HG03457 (cell line): ENCODE data around the gene DIPK2A.
A peak's percentile ranks its signal among the peaks of the same experiment; 100 is the strongest.

ENCODE experiments used
- ATAC-seq: cut with Tn5 transposase; IDR thresholded peaks from one replicate; pipeline ENCODE4 v1.9.1; 2021; ENCODE audit warnings: moderate number of reproducible peaks; ENCODE audit not compliant: unreplicated experiment

The DIPK2A gene

DNA sequence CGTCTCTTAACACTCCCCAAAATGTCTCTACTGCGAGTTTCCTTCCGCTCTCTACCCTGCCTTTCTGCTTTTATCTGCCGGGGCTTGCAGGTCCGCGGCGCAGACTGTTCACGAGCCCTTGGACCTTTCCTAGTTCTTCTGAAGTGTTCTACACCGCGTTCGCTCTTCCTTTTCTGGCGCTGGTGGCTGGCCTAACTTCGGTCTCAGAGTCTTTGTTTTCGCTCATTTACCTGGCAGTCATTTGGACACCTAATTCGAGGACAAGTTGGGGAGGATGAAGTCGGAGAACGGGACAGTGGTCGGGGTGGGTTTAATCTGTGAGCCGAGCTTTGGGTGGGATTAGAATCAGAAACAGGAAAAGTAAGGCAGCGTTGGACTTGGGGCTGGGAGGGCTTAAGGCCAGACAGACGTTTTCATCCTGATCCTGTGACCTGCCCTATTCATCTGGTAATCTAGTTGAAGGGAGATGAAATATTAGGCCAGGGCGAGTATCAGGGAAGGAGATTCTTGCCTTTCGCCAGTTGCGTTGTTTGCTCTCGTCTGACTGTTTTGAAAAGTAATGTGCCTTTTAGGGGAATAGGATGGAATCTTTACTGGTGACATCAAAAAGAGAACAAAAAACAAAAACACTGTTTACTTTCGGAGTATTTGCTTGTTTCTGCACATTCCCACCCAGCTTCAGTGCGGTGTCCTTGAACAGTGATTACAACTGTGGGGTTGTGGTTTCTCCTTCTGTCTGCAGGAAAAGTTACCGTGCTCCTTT lies 1.8 kb downstream of the DIPK2A start:
- ATAC-seq: no peak

DNA sequence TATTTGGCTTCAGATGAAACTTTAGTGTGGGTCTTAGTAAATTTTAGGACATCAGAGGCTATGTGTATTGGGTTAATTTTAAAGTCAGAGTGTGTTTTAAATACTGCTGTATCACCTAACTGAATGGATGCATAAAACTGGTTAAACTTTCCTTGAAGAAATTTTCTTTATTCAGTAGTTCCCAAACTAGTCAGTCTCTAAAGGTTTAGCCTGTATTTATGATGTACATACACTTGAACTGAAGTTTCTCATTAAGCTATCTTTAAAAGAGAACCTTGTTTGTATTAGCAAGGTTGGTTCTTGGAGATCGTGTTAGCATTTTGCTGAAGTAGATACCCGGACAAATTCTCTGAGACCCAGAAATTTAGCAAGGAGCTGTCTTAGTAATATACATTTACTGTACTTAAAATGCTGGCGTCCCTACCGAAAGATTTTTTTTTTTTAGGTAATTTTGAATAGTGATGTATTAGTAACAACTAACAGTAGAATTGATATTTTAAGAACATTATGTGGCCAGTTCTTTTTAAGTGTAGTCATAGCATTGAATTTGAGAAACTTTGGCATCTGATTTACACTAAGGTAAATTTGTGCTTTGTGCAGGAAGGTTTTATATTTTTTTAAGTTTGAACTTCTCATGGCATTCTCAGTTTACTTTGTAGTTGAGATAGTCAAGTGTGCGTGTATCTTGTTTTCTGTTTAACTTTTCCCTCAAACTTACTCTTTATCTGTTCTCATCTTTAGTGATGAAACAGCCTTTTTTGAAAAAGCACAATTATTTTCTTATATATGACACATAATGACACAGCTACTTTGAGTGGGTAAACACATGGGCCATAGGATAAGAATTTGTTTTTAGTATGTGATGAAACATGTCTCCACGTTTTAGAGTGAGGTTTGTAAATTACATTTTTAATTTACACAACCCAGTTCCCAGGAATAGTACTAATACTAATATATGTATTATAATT lies 2.9 kb downstream of the DIPK2A start:
- no peak for ATAC-seq

DNA sequence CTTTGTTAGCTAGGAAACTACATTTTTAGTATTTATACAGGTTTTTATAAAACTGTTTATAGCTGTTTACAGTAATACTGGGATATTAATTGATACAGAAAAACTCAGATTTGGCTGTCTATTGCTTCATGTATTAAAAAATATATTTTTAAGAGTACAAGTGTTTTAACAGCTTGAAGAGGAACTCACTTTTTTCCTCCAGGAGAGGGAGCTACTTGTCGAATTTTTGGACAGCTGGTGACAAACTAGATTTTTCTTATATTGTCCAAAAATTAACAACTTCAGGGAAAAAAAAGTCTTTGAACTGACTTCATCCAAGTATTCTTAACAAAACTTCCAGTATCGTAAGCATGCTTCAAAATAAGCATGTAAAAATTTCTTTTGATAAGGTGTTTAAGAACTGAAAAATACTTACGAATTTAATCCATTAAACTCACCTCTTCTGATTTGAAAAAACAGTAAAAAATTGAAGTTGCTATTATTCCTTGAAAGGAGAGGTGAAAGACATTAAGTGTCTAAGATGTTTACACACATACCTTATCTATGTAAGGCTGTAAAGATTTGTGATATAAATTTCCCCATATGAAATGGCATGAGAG lies 4.0 kb downstream of the DIPK2A start:
- no peak for ATAC-seq

DNA sequence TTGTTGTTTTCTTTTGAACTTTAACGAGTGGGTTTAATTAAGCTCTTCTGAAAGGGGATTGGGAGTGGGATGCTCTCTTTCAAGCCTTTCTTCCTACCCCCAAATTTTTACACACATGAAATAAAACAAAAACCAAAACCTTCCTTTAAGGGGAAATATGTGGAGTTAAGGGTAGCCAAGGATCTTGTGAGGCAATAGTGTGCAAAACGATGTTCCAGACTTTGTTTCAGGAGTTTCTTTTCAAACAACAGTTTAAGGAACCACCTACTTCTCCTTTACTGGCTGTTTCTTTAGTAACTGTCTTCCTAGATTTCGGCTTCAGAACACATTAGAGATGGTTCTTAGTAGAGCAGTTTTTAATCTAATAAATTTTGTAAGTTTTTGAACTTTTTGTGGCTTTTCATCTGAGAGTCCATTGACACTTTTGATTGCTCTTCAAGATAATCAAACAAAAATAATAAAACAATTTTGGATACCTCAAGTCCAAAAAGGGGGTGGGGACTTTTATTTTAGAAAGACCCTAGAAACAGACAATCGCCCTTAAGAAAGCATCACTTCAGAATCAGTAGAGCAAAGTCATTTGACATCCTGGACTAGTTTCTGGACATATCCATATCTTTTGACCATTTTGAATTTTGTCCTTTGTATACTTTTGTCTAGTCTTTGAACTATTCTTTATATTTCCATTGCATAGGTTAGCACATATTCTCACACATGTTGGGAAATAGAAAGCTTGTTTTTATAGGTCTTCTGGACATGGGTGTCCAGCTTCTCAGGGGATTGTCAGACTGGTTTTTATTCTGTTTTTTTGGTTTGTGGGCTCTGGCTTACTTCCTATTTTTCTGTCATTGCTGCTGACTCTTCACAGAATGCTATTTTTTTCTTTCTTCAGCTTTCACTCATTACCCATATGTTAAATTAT lies 6.0 kb downstream of the DIPK2A start:
- peak; percentile 46 for ATAC-seq

DNA sequence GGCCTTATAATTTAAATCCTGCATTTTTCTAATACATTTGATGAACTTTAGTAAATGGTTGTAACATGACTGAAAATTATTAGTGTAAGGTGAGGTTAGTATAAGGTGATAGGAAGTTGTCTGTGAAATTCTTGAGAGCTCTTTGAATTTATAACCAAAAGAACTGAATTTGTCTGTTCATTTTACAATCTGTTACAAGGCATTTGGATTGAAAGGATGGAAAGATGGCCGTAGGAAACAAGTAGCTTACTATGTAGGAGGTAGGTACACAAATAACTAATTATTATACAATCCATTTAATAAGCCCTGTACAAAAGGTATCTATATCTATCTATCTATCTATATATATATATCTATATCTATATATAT lies 6.6 kb downstream of the DIPK2A start:
- ATAC-seq: no peak

DNA sequence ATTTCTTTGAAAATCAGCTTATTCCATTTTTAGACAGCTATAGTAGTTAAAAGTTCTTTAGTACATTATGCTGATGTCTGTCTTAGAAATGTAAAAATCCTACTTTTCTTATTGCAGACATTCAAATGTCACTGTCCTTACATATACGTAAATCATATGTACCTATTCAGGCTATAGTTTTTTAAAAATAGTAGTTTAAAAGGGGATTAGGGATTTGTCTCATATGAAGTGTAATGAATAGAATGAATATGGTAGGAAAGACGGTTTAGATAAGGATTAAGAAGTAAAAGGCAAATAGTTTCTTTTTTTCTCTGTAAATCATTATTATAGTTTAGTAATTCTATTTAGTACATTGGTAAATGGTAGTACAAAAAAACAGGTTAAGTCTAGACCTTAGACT lies 7.4 kb downstream of the DIPK2A start:
- ATAC-seq: no peak

DNA sequence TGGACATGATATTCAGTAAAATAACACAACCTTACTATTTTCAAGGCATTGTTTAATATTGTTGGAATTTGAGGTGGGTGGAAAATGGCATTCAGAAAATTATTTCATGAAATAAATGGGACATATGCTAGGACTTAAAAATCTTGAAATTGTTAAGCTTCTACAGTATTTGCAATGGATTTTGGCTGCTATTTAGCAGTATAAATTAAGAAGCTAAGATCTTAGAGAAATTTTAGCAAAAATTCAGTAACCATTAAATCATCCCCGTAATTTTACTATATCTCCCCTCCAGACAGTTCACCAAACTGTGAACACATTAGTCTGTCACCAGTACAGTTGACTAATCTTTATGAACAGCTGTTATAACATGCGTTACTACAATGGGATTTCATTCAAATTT lies 8.2 kb downstream of the DIPK2A start:
- ATAC-seq: no peak

DNA sequence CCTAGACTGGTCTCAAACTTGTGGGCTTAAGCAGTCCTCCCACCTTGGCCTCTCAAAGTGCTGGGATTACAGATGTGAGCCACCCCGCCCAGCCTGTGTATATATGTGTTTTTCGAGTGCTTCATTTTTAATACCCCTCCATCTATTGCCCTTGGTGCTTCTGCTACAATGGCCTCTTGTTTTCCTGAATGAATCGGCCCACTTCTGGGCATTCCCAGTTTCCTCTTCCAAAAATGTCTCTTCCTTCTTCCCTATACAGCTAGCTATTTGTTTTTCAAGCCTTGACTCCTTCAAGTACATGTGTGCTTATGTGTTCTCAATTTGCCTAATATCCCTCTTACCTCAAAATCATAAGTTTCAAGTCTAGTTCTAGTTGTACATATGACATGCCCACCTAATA lies 16.7 kb downstream of the DIPK2A start:
- no peak for ATAC-seq

DNA sequence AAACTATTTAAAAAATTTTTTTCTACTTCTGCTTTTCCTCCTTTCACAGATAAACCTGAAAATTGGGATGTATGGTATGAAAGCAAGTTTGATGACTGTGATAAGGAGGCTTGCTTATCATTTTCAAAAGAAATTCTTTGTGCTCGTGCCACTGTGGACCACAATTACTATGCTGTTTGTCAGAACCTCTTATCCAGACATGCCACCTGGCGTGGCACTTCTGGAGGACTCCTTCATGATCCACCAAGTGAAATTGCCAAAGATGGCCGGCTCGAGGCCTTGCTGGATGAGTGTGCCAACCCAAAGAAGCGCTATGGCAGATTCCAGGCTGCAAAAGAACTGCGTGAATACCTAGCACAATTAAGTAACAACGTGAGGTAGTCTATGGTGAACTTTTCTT lies 17.8 kb downstream of the DIPK2A start:
- ATAC-seq: no peak

DNA sequence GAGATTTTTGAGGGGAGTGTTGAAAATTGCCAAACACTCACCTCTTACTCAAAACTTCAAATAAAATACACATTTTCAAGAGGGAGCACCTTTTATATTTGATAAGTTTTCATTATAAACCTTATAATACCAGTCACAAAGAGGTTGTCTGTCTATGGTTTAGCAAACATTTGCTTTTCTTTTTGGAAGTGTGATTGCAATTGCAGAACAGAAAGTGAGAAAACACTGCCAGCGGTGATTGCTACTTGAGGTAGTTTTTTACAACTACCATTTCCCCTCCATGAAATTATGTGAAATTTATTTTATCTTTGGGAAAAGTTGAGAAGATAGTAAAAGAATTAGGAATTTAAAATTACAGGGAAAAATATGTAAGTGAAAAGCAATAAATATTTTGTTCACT lies 20.1 kb downstream of the DIPK2A start:
- ATAC-seq: no peak

DNA sequence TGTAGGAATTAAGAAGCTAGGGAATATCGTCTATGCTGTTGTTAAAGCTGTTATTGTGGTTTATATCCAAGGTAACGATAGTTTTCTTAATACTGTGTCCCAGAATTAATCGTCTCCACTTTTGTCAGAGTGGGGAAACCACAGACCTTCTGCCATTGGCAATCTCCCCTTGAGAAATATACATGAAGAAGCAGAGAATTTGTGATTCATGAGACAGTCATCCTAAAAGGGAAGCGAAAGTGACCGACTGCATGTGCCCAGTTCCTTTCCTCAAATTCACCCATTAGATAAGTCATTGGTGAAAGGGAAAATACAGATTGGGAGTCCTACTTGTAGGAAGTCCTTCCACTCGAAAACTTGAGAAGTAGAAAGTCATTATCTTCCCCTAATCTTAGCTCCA lies 26.6 kb downstream of the DIPK2A start:
- no peak for ATAC-seq

DNA sequence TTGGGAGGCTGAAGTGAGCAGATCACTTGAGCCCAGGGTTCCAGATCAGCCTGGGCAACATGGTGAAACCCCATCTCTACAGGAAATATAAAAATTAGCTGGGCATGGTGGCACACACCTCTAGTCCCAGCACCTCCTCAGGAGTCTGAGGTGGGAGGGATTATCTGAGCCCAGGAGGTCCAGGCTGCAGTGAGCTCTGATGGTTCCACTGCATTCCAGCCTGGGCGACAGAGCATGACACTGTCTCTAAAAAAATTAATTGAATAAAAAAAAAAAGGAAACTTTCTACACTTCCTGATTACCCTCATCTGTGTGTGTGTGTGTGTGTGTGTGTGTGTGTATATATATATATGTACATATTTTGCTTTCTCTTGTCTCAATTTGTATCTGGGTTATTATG lies 31.4 kb downstream of the DIPK2A start:
- ATAC-seq: no peak

DNA sequence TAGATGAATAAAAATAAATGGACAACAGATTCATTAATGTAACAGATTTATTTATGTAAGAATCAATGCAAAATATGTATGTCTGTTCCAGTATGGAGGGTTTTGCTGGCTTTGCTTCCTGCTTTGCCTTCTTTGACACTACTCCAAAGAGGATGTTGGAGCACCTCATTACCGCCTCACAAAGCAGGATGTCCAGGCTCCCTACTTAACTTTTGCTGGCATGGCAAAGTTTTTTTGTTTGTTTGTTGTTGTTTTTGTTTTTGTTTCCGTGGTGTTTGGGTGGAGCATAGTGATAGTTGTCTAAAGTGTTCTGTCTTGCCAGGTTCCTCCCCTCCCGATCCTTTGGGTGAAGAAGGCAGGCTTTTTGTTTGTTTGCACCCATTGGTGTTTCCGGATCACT lies 38.7 kb downstream of the DIPK2A start:
- no peak for ATAC-seq

DNA sequence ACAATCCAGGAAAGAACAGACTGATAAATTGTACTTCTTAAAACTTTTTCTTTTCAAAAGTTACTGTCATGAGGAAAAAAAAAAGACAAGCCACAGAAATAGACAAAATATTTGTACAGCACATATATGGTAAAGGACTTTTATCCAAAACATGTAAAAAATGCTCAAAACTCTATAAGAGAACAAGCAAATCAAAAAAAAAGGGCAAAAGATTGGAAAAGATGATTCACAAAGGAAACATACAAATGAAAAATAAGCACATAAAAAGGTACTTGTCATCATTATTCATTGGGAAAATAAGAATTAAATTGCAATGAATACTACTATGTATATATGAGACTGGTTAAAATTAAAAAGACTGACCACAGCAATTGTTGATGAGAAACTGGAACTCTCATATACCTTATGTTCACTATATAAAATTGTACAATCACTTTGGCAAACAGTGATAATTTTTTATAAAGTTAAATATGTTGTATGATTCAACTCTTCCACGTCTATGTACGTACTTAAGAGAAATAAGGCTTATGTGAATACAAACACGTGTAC lies 39.7 kb downstream of the DIPK2A start:
- no peak for ATAC-seq

DNA sequence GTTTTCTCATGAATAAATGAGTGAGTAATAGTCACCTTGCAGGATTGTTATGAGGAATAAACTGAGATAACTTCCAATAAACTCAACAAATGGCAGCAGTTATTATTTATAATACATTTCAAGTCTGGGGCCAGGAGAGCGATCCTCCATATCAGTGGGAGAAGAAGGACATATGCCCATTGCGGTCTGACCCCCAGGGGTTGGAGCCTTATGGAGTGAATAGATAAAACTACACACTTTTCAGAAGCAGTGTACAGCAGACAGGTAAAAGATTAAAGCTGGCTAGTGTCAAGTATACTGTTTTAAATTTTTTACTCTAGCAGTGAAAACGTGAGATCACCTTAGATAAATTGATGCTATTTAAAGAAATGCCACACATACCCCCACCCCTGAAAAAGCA lies 43.5 kb downstream of the DIPK2A start:
- ATAC-seq: no peak

DNA sequence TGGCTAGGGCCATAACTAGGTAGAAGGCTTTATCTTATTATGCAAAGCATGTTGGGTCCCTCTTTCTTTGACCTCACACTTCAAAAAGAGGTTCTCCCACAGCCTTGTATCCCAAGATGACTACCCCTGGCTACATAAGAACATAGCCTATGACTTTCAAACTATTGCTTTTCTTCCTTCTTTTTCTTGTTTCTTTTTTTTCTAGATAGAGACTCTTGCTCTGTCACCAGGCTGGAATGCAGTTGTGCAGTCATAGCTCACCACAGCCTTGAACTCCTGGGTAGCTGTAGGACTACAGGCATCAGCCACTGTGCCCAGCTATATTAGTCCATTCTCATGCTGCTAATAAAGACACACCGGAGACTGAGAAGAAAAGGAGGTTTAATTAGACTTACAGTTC lies 47.2 kb downstream of the DIPK2A start:
- ATAC-seq: no peak
